Stimulated activated CD8-positive, alpha-beta memory T cell treated with anti-CD3 and anti-CD28 coated beads, Interleukin-4, amount 100 ng/mL, for 4 hours (primary cell): ENCODE data around the gene MAGOH.
"Not testable (repeated sequence)": the region's sequence is repeated elsewhere in the genome, so short reads cannot be mapped to it uniquely, and the experiment has no call there.

Experiments
- DNase-seq, 2 donors: peaks; one replicate each; pipeline ENCODE4 v3.0.0-alpha.2; 2020; ENCODE audit warnings: low read depth in 2 of 2, low spot score in 1 of 2

Gene MAGOH

DNA sequence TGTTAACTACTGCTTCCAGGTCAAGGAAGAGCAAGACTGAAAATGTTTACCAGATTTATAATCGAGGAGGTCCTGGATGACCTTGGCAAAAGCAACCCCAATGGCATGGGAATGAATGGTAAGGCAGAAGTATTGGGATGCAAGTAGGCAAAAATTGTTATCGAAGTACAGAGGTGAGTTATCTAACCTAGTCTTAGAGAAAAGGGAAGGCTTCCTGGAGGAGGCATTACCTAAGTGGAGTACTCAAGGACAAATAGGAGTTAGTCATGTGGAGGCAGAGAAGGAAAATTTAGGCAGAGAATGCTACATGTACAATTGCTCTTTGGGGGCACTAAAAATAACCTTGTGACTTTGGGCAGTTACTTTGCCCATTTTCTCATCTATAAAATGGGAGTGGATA, 3.5 kb upstream of the MAGOH start:
- DNase-seq: no peak

GRCh38 chr1:53237638-53238037, 680 bp downstream of the MAGOH start:
- DNase-seq: no peak

GRCh38 chr1:53220962-53221286, 17.4 kb downstream of the MAGOH start:
- DNase-seq: no peak

GRCh38 chr1:53220171-53220961, 18.0 kb downstream of the MAGOH start, which contains the start of gene CZIB:
TSS of gene CZIB (minus strand) at chr1:53220634. CDS start at chr1:53220575, 59 bp downstream.
- peak; percentile 84 to 89 for DNase-seq

DNA sequence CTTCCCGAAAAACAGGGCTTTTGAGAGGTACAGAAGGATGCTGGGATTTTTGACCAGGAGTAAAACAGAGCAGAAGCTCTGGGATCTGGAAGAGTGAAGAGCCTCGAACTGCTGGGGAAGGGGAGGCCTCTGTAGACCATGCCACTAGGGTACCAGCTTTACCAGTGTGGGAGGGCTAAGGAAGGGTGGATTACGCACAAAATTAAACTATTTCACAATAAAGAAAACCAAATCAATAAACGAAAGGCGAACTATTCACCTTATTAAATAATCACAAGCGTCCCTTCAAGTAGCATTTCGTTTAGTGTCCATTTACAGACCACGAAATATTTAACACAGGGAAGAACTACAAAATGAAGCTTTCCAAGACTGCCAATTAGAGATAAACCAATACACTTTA, 18.6 kb downstream of the MAGOH start:
- no peak for DNase-seq

- no peak for DNase-seq
Measured at GRCh38 chr1:53218201-53218600, 20.1 kb downstream of the MAGOH start.

GRCh38 chr1:53214376-53214940, 23.9 kb downstream of the MAGOH start:
- DNase-seq: no peak

DNA sequence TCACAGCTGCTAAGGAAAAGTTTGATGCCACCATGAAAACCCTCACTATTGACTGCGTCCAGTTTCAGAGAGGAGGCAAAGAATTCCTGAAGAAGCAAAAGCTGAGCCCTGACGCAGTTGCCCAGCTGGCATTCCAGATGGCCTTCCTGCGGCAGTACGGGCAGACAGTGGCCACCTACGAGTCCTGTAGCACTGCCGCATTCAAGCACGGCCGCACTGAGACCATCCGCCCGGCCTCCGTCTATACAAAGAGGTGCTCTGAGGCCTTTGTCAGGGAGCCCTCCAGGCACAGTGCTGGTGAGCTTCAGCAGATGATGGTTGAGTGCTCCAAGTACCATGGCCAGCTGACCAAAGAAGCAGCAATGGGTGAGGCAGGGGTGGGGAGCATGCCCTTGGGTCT, 27.4 kb downstream of the MAGOH start:
- DNase-seq: no peak

- no peak for DNase-seq
Measured at GRCh38 chr1:53210352-53210751, 28.0 kb downstream of the MAGOH start.

DNA sequence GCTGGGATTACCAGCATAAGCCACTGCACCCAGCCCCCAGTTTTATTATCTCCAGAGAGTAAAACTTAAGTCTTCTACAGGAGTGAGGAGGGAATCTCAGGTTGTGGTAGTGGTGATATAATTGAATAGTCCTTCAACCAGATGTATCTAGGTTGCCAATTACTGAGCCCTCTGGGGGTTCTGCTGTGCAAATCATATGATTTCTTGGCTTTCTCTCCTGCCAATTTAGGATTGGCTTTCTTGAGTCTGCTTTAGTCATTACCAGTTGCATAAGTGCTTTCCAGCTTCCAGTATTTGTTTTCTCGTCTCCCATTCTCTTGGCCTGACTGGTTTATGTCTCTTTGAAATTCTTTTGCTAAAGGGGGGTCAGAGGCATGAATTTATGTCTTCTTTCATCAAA, 30.6 kb downstream of the MAGOH start:
- DNase-seq: no peak

- DNase-seq: no peak
Measured at GRCh38 chr1:53206735-53207379, 31.5 kb downstream of the MAGOH start.

- DNase-seq: not testable (repeated sequence)
Measured at GRCh38 chr1:53206083-53206685, 32.1 kb downstream of the MAGOH start.

DNA sequence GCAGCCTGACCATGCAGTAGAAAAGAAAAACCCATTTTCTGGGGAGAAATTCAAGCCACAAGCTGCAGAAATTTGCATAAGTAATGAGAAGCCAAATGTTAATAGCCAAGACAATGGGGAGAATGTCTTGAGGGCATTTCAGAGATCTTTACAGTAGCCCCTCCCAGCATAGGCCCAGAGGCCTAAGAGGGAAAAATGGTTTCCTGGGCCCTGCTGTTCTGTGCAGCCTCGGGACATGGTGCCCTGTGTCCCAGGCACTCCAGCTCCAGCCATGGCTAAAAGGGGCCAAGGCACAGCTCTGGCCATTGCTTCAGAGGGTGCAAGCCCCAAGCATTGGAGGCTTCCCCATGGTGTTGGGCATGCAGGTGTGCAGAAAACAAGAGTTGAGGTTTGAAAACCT, 32.8 kb downstream of the MAGOH start:
- not testable (repeated sequence) for DNase-seq

GRCh38 chr1:53203466-53203865, 34.9 kb downstream of the MAGOH start:
- DNase-seq: no peak

DNA sequence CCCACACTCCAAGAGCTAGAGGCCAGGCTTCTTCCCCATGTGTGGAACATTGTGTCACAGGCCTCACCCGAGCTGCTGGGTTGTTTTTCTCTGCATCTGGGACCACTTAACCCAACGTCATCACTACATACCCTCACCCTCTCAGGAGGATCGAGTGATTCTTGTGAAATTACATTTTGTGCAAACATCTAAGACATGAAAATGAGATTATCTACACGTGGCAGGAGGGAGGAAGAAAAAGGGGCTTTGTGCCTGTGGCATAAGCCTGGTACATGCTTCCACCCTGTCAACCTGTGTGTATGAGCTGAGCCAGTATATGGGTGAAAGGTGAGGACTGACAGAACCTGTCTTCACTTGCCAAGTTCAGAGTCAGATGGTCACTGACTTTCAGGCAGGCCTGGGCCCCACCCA, 40.1 kb downstream of the MAGOH start:
- no peak for DNase-seq

- DNase-seq: no peak
Measured at GRCh38 chr1:53197291-53198200, 40.8 kb downstream of the MAGOH start.

DNA sequence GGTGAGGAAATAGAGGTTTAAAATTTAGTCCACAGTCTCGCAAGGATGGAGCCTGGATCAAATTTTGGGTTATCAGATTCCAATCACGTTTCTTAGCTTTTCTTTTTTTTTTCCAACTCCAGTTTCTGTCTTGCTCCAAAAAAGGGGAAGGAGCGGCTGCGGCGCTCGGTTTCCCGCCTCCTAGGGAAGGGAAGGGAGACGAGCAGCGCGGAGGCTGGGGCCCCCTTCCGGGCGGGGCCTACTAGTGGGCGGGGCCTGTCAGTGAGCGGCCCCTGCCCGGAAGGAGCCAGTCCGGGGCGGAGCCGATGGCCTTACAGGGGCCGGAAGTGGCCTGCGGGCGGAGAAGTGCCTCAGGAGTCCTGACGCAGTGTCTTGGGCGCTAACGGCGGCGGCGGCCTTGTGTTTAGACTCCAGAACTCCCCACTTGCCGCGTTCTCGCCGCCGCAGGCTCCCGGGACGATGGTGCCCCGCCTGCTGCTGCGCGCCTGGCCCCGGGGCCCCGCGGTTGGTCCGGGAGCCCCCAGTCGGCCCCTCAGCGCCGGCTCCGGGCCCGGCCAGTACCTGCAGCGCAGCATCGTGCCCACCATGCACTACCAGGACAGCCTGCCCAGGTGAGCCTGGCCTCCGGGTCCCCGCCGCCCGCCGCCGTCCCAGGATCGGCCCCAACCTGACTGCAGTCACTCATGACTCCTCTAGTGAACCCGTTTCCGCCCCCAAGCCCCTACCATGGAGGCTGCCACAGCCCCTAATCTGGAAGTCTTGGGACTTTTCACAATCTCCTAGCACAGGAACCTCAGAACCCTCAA, 41.6 kb downstream of the MAGOH start, which contains the start of gene CPT2:
Gene CPT2 (plus strand): TSS at position 340 of the 806 bp plus-strand sequence. CDS start 120 bp downstream, at position 460.
- DNase-seq: peak; percentile 67 to 82

DNA sequence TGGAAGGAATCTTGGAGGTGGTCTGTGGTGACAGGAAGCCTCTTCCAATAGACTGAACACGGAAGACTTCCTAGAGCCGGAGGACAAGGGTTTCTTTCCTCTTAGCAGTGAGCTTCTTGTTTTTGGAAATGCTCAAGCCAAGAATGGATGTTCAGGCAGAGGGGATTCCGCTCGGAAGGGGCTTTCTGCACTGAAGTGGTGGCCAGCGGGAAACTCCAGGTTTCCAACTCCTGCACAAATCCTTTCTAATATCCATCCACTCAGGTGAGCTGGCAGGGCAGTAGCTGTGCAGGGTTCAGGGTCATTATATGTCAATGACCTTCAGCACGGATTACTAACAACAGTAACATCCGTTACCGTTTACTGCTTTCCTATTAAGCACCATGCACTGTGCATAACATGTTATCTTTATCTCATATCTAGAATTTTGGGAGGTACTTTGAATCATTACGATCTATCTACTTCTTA, 42.3 kb downstream of the MAGOH start:
- DNase-seq: no peak

- no peak for DNase-seq
Measured at GRCh38 chr1:53195246-53196016, 42.9 kb downstream of the MAGOH start.
